ENCODE measurements around the gene FXYD4.

FXYD4 gene

DNA sequence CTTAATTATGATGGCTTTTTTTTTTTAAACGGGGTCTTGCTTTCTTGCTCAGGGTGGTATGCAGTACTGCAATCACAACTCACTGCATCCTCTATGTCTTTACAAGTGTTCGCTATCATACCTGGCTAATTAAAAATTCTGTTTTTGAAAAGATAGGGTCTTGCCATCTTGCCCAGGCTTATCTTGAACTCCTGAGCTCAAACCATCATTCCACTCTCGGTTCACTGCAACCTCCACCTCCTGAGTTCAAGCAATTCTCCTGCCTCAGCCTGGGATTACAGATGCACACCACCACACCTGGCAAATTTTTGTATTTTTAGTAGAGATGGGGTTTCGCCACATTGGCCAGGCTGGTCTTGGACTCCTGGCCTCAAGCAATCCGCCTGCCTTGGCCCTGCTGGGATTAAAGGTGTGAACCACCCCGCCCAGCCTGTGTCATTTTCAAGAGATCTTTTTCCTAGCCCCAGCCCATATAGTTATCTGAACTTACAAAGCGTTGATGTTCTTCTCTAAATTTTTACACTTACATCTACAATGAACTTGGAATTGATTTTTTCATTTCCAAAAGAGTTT is 31.5 kb downstream of the FXYD4 start:
- H3K4me3 ChIP-seq (ENCODE audit: low read depth, low read length): no peak overlapping the region
- TF ChIP-seq, protein P1, sequence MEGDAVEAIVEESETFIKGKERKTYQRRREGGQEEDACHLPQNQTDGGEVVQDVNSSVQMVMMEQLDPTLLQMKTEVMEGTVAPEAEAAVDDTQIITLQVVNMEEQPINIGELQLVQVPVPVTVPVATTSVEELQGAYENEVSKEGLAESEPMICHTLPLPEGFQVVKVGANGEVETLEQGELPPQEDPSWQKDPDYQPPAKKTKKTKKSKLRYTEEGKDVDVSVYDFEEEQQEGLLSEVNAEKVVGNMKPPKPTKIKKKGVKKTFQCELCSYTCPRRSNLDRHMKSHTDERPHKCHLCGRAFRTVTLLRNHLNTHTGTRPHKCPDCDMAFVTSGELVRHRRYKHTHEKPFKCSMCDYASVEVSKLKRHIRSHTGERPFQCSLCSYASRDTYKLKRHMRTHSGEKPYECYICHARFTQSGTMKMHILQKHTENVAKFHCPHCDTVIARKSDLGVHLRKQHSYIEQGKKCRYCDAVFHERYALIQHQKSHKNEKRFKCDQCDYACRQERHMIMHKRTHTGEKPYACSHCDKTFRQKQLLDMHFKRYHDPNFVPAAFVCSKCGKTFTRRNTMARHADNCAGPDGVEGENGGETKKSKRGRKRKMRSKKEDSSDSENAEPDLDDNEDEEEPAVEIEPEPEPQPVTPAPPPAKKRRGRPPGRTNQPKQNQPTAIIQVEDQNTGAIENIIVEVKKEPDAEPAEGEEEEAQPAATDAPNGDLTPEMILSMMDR (IDR thresholded peaks at IDR 0.05; ENCODE audit: borderline replicate concordance, insufficient read depth, low read depth, low read length): no peak

DNA sequence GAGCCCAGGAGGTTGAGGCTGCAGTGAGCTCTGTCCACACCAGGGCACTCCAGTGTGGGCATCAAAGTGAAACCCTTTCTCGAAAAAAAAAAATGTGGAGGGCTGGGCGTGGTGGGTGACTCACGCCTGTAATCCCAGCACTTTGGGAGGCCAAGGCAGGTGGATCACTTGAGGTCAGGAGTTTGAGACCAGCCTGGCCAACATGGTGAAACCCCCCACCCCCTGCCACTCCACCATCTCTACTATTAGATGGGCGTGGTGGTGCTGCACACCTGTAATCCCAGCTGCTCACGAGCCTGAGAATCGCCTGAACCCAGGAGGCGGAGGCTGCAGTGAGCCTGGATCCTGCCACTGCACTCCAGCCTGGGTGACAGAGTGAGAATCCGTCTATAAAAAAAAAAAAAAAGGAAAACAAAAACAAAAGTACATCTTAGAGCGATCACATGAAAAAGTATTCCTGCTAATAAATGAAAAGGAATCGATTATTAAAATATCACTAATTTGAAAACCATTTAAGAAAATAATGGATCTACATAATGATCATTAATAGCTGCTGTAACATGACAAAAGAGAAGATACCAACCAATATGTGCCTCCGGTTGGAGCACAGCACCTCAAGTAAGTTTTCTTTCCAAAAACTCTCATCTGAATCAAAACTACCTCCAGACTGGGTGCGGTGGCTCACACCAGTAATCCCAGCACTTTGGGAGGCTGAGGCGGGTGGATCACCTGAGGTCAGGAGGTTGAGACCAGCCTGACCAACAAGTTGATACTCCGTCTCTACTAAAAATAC is 32.7 kb downstream of the FXYD4 start:
- peak overlapping the region; percentile 44 for H3K4me3 ChIP-seq (ENCODE audit: low read depth, low read length)

DNA sequence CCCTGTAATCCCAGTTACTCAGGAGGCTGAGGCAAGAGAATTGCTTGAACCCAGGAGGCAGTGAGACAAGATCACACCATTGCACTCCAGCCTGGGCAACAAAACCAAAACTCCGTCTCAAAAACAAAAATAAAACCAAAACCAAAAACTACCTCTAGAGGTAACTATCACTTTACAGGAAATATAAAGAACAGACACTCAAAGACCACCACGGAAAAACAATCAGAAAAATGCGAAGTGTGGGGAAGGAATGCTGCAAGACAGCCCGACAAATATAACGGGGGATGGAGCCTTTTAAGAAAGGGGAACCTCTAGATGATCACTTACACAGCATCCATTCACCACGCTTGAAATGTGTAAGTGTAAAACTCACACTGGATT is 33.3 kb downstream of the FXYD4 start:
- TF ChIP-seq, protein P1 (IDR thresholded peaks at IDR 0.05; ENCODE audit: borderline replicate concordance, insufficient read depth, low read depth, low read length): no peak
- peak overlapping the region; percentile 44 for H3K4me3 ChIP-seq (ENCODE audit: low read depth, low read length)

More for the DNA sequence above, 32.7 kb downstream of the FXYD4 start:
- TF ChIP-seq, protein P1 (IDR thresholded peaks at IDR 0.05; ENCODE audit: borderline replicate concordance, insufficient read depth, low read depth, low read length): no peak

DNA sequence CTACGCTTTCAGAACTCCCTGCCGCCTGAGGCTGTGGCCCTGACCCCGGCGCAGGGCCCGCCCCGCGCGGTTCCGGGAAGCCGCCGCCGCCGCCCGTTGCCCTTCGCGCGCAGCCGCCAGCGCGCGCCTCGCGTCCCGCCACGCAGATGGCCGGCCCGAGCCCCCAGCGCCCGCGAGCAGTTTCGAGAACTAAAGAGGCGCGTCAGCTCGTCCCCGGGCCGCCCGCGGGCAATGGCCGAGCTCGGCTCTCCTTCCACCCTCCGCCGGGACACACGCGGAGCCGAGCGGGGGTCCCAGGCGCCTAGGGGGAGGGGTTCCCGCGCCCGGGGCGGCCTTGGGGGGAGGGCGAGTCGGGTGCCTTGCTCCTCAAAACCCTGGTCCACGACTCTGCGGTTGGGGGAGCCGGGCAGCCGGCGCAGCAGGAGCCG is 35.7 kb downstream of the FXYD4 start:
- peak overlapping the region; percentile 95 for H3K4me3 ChIP-seq (ENCODE audit: low read depth, low read length)

DNA sequence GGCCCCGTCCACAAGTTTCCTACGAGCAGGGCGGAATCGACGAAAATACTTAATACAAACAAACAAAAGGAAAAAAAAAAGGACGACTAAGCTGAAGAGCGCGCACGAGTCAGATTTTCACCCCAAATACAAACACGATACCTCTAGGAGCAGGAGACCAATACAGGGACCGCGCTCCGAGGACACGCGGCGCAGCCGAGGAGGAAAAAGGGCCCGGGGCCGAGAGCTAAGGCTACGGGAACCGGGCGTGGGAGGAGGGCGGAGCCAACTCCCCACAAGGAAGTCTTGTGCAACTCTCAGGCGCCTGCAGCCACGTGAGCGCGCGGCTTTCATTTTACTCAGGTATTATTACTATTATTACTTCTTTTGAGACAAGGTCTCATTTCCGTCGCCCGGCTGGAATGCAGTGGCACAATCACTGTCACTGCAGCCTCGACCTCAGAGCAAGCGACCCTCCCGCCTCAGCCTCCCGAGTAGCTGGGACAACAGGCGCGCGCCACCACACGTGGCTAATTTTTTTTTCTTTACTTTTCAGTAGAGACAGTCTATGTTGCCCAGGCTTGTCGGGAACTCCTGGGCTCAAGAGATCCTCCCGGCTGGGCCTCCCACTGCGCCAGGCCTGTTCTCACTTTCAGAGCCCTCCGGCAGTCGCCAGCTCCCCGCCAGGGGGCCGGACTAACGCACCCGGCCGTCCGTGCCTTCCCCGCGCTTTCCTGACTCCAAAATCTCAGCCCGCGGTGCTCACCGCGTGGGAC is 36.3 kb downstream of the FXYD4 start:
- H3K4me3 ChIP-seq (ENCODE audit: low read depth, low read length): peak overlapping the region; percentile 95
- TF ChIP-seq, protein P1 (IDR thresholded peaks at IDR 0.05; ENCODE audit: borderline replicate concordance, insufficient read depth, low read depth, low read length): peak; percentile 47; the same call in 1 of the 2 replicates

More for the DNA sequence above, 35.7 kb downstream of the FXYD4 start:
- TF ChIP-seq, protein P1 (IDR thresholded peaks at IDR 0.05; ENCODE audit: borderline replicate concordance, insufficient read depth, low read depth, low read length): no peak

DNA sequence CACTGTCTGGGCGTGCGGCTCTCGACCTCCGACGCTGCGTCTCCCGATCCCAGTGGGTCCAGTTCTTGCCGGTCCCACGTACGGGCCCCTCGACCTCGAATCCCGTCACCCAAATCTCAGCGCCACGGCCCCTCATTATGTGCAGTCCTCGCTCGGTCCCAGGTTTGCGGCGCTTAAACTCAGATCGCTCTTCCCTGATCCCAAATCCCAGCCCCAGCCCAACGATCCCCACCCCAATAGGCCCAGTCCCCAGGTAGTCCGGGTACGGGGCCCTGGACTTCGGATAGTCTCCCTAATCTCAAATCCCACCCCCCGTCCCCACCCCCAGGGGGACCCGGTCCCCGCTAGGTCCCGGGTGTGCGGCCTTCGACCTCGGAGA is 36.9 kb downstream of the FXYD4 start:
- peak overlapping the region; percentile 95 for H3K4me3 ChIP-seq (ENCODE audit: low read depth, low read length)
- TF ChIP-seq, protein P1 (IDR thresholded peaks at IDR 0.05; ENCODE audit: borderline replicate concordance, insufficient read depth, low read depth, low read length): no peak
